ENCODE data around the gene CAGE1. TPM values are rescaled to one million over a fixed set of nuclear protein-coding genes. Genes with fewer than 3 reads are reported as not detected.

Gene CAGE1
- total and polyA plus RNA-seq, 9 donors: not detected

DNA sequence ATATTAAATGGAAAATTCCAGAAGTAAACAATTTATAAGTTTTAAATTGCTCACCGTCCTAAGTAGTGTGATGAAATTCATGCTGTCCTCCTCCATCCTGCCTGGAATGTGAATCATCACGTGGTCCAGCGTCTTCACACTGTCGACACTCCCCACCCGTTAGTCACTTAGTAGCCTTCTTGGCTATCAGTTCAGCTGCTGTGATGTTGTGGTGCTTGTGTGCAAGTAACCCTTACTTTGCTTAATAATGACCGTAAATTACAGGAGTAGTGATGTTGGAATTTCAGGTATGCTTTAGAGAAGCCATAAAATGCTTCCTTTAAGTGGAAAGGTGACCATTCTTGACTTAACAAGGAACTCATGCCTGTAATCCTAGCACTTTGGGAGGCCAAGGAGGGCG lies 25.3 kb upstream of the CAGE1 start:
- no peak for DNase-seq
- intact Hi-C loops (cut with DNase I): loop anchor here in 1 of 4 donors (5.0 kb wide), 1 partner anchor 177 kb away; the partner anchor contains the start of gene SNRNP48
- no peak overlapping the region for H3K4me3 ChIP-seq
- H3K4me1 ChIP-seq (ENCODE audit: insufficient read depth): no peaks in the 10 kb centered on the region
- no peaks in the 10 kb centered on the region for H3K9me3 ChIP-seq
- TF ChIP-seq, protein P1, sequence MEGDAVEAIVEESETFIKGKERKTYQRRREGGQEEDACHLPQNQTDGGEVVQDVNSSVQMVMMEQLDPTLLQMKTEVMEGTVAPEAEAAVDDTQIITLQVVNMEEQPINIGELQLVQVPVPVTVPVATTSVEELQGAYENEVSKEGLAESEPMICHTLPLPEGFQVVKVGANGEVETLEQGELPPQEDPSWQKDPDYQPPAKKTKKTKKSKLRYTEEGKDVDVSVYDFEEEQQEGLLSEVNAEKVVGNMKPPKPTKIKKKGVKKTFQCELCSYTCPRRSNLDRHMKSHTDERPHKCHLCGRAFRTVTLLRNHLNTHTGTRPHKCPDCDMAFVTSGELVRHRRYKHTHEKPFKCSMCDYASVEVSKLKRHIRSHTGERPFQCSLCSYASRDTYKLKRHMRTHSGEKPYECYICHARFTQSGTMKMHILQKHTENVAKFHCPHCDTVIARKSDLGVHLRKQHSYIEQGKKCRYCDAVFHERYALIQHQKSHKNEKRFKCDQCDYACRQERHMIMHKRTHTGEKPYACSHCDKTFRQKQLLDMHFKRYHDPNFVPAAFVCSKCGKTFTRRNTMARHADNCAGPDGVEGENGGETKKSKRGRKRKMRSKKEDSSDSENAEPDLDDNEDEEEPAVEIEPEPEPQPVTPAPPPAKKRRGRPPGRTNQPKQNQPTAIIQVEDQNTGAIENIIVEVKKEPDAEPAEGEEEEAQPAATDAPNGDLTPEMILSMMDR (IDR thresholded peaks at IDR 0.05): no peak
- TF ChIP-seq EP300 (IDR thresholded peaks at IDR 0.05) (no peak), POLR2A (IDR thresholded peaks at IDR 0.05) (no peak)
- no peaks in the 10 kb centered on the region for H3K27me3 ChIP-seq
- H3K36me3 ChIP-seq: no peaks in the 10 kb centered on the region
- no peak overlapping the region for H3K27ac ChIP-seq
- whole genome bisulfite sequencing, 3 donors: 35 to 48% (median 45%) methylated on average over 7 of the region's 7 CpGs

DNA sequence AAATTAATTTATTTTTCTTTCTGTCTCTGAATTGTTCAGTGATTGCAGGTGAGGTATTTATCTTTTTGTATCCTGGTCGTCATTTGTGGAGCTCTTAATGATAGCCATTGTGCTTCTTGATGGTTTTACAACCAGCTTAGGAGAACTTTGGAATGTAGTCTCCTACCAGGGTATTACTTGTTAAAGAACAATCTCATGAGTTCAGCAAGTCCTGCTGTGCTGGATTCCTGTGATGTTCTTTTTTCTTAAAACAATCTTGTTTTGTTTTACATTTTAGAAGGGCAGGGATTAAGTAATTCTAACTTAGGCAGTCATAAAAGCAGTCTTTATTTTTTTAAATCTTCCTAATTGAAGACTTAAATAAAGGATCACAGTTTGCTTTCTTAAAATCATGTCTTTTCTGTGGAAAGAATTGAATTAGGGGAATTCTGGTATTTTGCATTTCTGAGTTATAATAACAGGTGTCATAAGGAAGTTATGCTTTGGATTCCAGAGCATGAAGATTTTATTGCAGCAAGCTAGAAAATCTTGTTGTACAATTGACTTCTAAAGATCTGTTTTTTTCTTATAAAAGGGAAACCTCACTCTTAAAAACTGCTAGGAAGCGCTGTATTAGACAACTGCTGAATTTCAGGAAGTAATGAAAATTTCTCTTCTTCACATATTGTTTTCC lies 23.7 kb upstream of the CAGE1 start:
- no peaks in the 10 kb centered on the region for H3K4me1 ChIP-seq (ENCODE audit: insufficient read depth)
- 52 to 57% (median 55%) methylated on average over 2 of the region's 2 CpGs for WGBS, 3 donors
- no peak for TF ChIP-seq POLR2A (IDR thresholded peaks at IDR 0.05)
- no peak for TF ChIP-seq EP300 (IDR thresholded peaks at IDR 0.05)
- TF ChIP-seq, protein P1 (IDR thresholded peaks at IDR 0.05): no peak
- intact Hi-C loops (cut with DNase I): loop anchor here in 1 of 4 donors (5.0 kb wide), 1 partner anchor 179 kb away; the partner anchor contains the start of gene SNRNP48
- no peaks in the 10 kb centered on the region for H3K9me3 ChIP-seq
- no peak overlapping the region for H3K4me3 ChIP-seq
- no peaks in the 10 kb centered on the region for H3K36me3 ChIP-seq
- no peak overlapping the region for H3K27ac ChIP-seq
- H3K27me3 ChIP-seq: no peaks in the 10 kb centered on the region
- DNase-seq: no peak

DNA sequence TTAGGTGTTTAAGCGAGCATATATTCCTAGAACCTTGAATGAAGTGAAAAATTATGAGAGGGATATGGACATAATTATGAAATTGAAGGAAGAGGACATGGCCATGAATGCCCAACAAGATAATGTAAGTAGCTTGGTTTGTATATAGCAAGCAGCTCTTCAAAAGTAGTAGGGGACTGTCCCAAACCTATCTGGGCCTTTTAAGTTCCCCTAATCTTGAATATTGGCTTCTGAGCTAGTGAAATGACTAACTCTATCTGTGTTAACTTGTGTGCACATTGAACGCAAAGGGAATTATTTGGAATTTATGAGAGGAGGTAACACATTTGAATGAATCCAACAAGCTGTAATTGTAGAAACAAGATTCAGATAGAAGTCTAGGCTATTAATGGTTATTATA lies 21.8 kb upstream of the CAGE1 start:
- intact Hi-C loops (cut with DNase I): loop anchor here in 1 of 4 donors (5.0 kb wide), 1 partner anchor 181 kb away; the partner anchor contains the start of gene SNRNP48
- TF ChIP-seq, protein P1 (IDR thresholded peaks at IDR 0.05): no peak
- TF ChIP-seq EP300 (IDR thresholded peaks at IDR 0.05): no peak
- TF ChIP-seq POLR2A (IDR thresholded peaks at IDR 0.05): no peak
- H3K27ac ChIP-seq: no peak overlapping the region
- H3K9me3 ChIP-seq: no peaks in the 10 kb centered on the region
- no peak for DNase-seq
- H3K4me1 ChIP-seq (ENCODE audit: insufficient read depth): no peaks in the 10 kb centered on the region
- no peaks in the 10 kb centered on the region for H3K36me3 ChIP-seq
- H3K4me3 ChIP-seq: no peak overlapping the region
- H3K27me3 ChIP-seq: no peaks in the 10 kb centered on the region
- 95 to 96% (median 95%) methylated on average over 2 of the region's 2 CpGs for WGBS, 3 donors

DNA sequence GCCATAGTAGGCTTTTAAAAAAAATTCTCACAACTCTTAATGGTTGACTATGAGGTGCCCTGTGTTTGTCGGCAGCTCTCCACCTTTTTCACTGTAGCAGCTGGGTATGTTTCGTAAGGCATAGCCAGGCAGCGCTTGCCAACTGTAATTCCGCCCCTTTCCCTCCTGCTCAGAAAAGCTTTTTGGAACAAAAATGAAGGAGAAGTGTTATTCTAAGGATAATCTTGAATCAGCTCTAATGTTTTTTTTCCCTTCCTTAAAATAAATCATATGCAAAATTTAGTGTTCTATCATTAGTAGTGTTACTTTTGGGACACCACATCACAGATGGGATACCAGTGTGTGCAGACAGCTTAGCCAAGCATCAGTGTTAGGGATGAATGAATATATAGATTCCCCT lies 21.3 kb upstream of the CAGE1 start:
- no peak for DNase-seq
- Histone ChIP-seq H3K27me3 (no peaks in the 10 kb centered on the region), H3K36me3 (no peaks in the 10 kb centered on the region), H3K4me3 (no peak overlapping the region), H3K27ac (no peak overlapping the region), H3K4me1 (ENCODE audit: insufficient read depth) (no peaks in the 10 kb centered on the region), H3K9me3 (no peaks in the 10 kb centered on the region)
- intact Hi-C loops (cut with DNase I): loop anchor here in 1 of 4 donors (5.0 kb wide), 1 partner anchor 181 kb away; the partner anchor contains the start of gene SNRNP48
- 93 to 96% (median 95%) methylated on average over 4 of the region's 4 CpGs for WGBS, 3 donors
- TF ChIP-seq POLR2A (IDR thresholded peaks at IDR 0.05) (no peak), EP300 (IDR thresholded peaks at IDR 0.05) (no peak)
- TF ChIP-seq, protein P1 (IDR thresholded peaks at IDR 0.05): no peak

All from ovary (tissue), 9 donors.